Measurements from ENCODE around the gene ZER1.

The ZER1 gene

GRCh38 chr9:128684065-128684324 lies 87.7 kb downstream of the ZER1 start:
- peak overlapping the region; percentile 66 for H3K4me3 ChIP-seq (ENCODE audit: low read depth, low read length)
- no peak for TF ChIP-seq CTCF (IDR thresholded peaks at IDR 0.05; ENCODE audit: borderline replicate concordance, insufficient read depth, low read depth, low read length)

GRCh38 chr9:128683340-128684064 lies 88.2 kb downstream of the ZER1 start:
- TF ChIP-seq CTCF (IDR thresholded peaks at IDR 0.05; ENCODE audit: borderline replicate concordance, insufficient read depth, low read depth, low read length): no peak
- peak overlapping the region; percentile 66 for H3K4me3 ChIP-seq (ENCODE audit: low read depth, low read length)

Data from GM12875 (cell line).